H1 (cell line): ENCODE data around the gene PRKN. TPM values are rescaled to one million over a fixed set of nuclear protein-coding genes. Genes with fewer than 3 reads are reported as not detected.

Source experiments
- CTCF ChIA-PET: fragments of 300-600 bp; sonication (Branson Sonifier 250); formaldehyde crosslinking; loops from one replicate; lab custom pipeline; 2021; ENCODE audit not compliant: partially characterized antibody; lab: Charles Lee
- POLR2A ChIA-PET: fragments of 300-600 bp; sonication (Branson Sonifier 250); formaldehyde crosslinking; loops from one replicate; lab custom pipeline; 2021; ENCODE audit warnings: inconsistent platforms; ENCODE audit not compliant: partially characterized antibody; lab: Charles Lee
- DNase-seq, 2 experiments: peaks; one replicate each; pipeline versions ENCODE4 v3.0.0 to v3.0.0-alpha.2; 2010 to 2022; ENCODE audit warnings: low spot score in 2 of 2, low read depth in 1 of 2, mixed read lengths in 1 of 2
- FAIRE-seq: peaks from 2 replicates; lab custom pipeline; 2011; peaks lifted over from hg19 to GRCh38; lab: Jason Lieb, UNC
- H2AFZ ChIP-seq: 2 replicates; pipeline ENCODE4 v1.8.1; 2012; ENCODE audit warnings: low read length, inconsistent platforms
- H2AK5ac ChIP-seq: 2 replicates; pipeline ENCODE4 v1.6.1; 2013; ENCODE audit warnings: low read depth, low read length
- H2BK120ac ChIP-seq: replicated peaks from 2 replicates; pipeline ENCODE3; 2013; ENCODE audit warnings: low read depth, low read length, inconsistent platforms
- H2BK12ac ChIP-seq: 2 replicates; pipeline ENCODE4 v1.6.1; 2013; ENCODE audit warnings: low read depth, low read length
- H2BK15ac ChIP-seq: 2 replicates; pipeline ENCODE4 v1.6.1; 2013; ENCODE audit warnings: low read length
- H2BK20ac ChIP-seq: 2 replicates; pipeline ENCODE4 v1.6.1; 2013; ENCODE audit warnings: low read length
- H2BK5ac ChIP-seq: 2 replicates; pipeline ENCODE4 v1.6.1; 2013; ENCODE audit warnings: low read depth, low read length
- H3K14ac ChIP-seq: 2 replicates; pipeline ENCODE4 v1.6.1; 2013; ENCODE audit warnings: inconsistent platforms; ENCODE audit not compliant: insufficient read length
- H3K18ac ChIP-seq: 2 replicates; pipeline ENCODE4 v1.6.1; 2013; ENCODE audit warnings: low read length; ENCODE audit errors: extremely low read depth
- H3K23ac ChIP-seq: 2 replicates; pipeline ENCODE4 v1.6.1; 2013; ENCODE audit warnings: inconsistent platforms; ENCODE audit not compliant: insufficient read length
- H3K23me2 ChIP-seq: 2 replicates; pipeline ENCODE4 v1.6.1; 2013; ENCODE audit warnings: low read depth, low read length
- H3K27ac ChIP-seq: 2 replicates; pipeline ENCODE4 v1.6.1; 2011; ENCODE audit warnings: low read depth, low read length, inconsistent platforms
- H3K27me3 ChIP-seq, 4 experiments: replicated peaks in 1 of 4; 1 replicate in 1 of 4; 2 replicates in 3 of 4; pipeline versions ENCODE4 v1.6.1 to v1.8.1; 2011 to 2013; ENCODE audit warnings: low read length in 3 of 4, mild to moderate bottlenecking in 3 of 4, inconsistent platforms in 2 of 4, mixed read lengths in 2 of 4, moderate library complexity in 1 of 4; ENCODE audit not compliant: control insufficient read depth in 3 of 4, insufficient read depth in 3 of 4; ENCODE audit errors: extremely low read depth in 1 of 4
- H3K36me3 ChIP-seq, 4 experiments: 2 replicates each; pipeline versions ENCODE4 v1.6.1 to v1.8.1; 2011 to 2013; ENCODE audit warnings: mild to moderate bottlenecking in 4 of 4, low read length in 3 of 4, moderate library complexity in 2 of 4, control low read depth in 1 of 4, inconsistent platforms in 1 of 4; ENCODE audit not compliant: insufficient read depth in 4 of 4, control insufficient read depth in 2 of 4
- H3K4ac ChIP-seq: replicated peaks from 2 replicates; pipeline ENCODE3; 2013; ENCODE audit warnings: low read length, low read depth, mixed read lengths, inconsistent platforms; ENCODE audit not compliant: insufficient read length
- H3K4me1 ChIP-seq, 4 experiments: replicated peaks in 1 of 4; 1 replicate in 1 of 4; 2 replicates in 3 of 4; pipeline versions ENCODE4 v1.6.1 to v1.8.1; 2011 to 2013; ENCODE audit warnings: low read length in 3 of 4, inconsistent platforms in 2 of 4, mixed read lengths in 1 of 4; ENCODE audit not compliant: insufficient read depth in 4 of 4, control insufficient read depth in 3 of 4
- H3K4me2 ChIP-seq, 2 experiments: 2 replicates each; pipeline versions ENCODE4 v1.6.1 to v1.8.1; 2011 to 2013; ENCODE audit warnings: low read depth in 2 of 2, low read length in 2 of 2, control low read depth in 1 of 2, inconsistent platforms in 1 of 2, mild to moderate bottlenecking in 1 of 2; ENCODE audit not compliant: insufficient read depth in 1 of 2
- H3K4me3 ChIP-seq, 4 experiments: fragments of 200-600, 300-600 bp in 1 of 4; sonication (generic), shearing (Covaris generic), sonication (Bioruptor Twin) in 1 of 4; 2 replicates each; pipeline versions ENCODE4 v1.5.1 to v1.8.1; 2011 to 2016; ENCODE audit warnings: low read length in 4 of 4, low read depth in 3 of 4, control low read depth in 2 of 4, inconsistent platforms in 2 of 4, mild to moderate bottlenecking in 2 of 4, mixed read lengths in 1 of 4, moderate library complexity in 1 of 4; ENCODE audit not compliant: insufficient read depth in 2 of 4; ENCODE audit errors: extremely low read depth in 1 of 4
- H3K56ac ChIP-seq: replicated peaks from 2 replicates; pipeline ENCODE3; 2013; ENCODE audit warnings: low read depth, mild to moderate bottlenecking, mixed read lengths, low read length, inconsistent platforms; ENCODE audit not compliant: insufficient read length
- H3K79me1 ChIP-seq: 2 replicates; pipeline ENCODE4 v1.6.1; 2013; ENCODE audit warnings: low read depth, low read length, control low read depth
- H3K79me2 ChIP-seq, 2 experiments: 2 replicates each; pipeline versions ENCODE4 v1.6.1 to v1.8.1; 2012 to 2013; ENCODE audit warnings: low read length in 2 of 2, mild to moderate bottlenecking in 2 of 2, inconsistent platforms in 1 of 2; ENCODE audit not compliant: insufficient read depth in 2 of 2, control insufficient read depth in 1 of 2
- H3K9ac ChIP-seq, 4 experiments: replicated peaks in 1 of 4; 1 replicate in 1 of 4; 2 replicates in 3 of 4; pipeline versions ENCODE4 v1.6.1 to v1.8.1; 2011 to 2013; ENCODE audit warnings: low read depth in 3 of 4, low read length in 3 of 4, control low read depth in 2 of 4, mild to moderate bottlenecking in 2 of 4, moderate library complexity in 2 of 4, inconsistent platforms in 1 of 4; ENCODE audit errors: extremely low read depth in 1 of 4
- H3K9me3 ChIP-seq, 2 experiments: 2 replicates each; pipeline versions ENCODE4 v1.6.1 to v1.8.1; 2012 to 2013; ENCODE audit warnings: mild to moderate bottlenecking in 2 of 2, moderate library complexity in 2 of 2, control low read depth in 1 of 2, inconsistent platforms in 1 of 2, low read depth in 1 of 2, low read length in 1 of 2, mixed read lengths in 1 of 2; ENCODE audit not compliant: insufficient read depth in 2 of 2
- H4K20me1 ChIP-seq, 2 experiments: replicated peaks in 1 of 2; 2 replicates each; pipeline versions ENCODE3 to v1.8.1; 2011 to 2013; ENCODE audit warnings: inconsistent platforms in 2 of 2, low read length in 2 of 2, mild to moderate bottlenecking in 1 of 2; ENCODE audit not compliant: insufficient read depth in 2 of 2, control insufficient read depth in 1 of 2
- H4K5ac ChIP-seq: 2 replicates; pipeline ENCODE4 v1.6.1; 2013; ENCODE audit warnings: low read length, low read depth, mixed read lengths, inconsistent platforms; ENCODE audit not compliant: insufficient read length
- H4K8ac ChIP-seq: 2 replicates; pipeline ENCODE4 v1.8.0; 2013; ENCODE audit warnings: mild to moderate bottlenecking, moderate library complexity, low read length, inconsistent platforms; ENCODE audit not compliant: insufficient read depth; ENCODE audit errors: extremely low read depth
- H4K91ac ChIP-seq: replicated peaks from 2 replicates; pipeline ENCODE3; 2013; ENCODE audit warnings: low read length, mixed read lengths, inconsistent platforms; ENCODE audit not compliant: insufficient read length
- ASH2L ChIP-seq: fragments of 200-600, 300-600 bp; sonication (generic); IDR thresholded peaks from one replicate; pipeline ENCODE4 v1.7.1; 2017; ENCODE audit warnings: low read length
- GABPA ChIP-seq: IDR thresholded peaks from 2 replicates; pipeline ENCODE4 v1.6.1; 2011; ENCODE audit warnings: mild to moderate bottlenecking, low read length, moderate library complexity, borderline replicate concordance; ENCODE audit not compliant: insufficient read depth
- JUND ChIP-seq: IDR thresholded peaks from 2 replicates; pipeline ENCODE4 v1.6.1; 2011; ENCODE audit warnings: mild to moderate bottlenecking, improper control_type of control experiment, low read length
- KDM1A ChIP-seq: fragments of 200-600, 300-600 bp; sonication (generic); IDR thresholded peaks from 2 replicates; pipeline ENCODE4 v1.7.1; 2016; ENCODE audit warnings: mild to moderate bottlenecking, low read length, borderline replicate concordance
- RXRA ChIP-seq: IDR thresholded peaks from 2 replicates; pipeline ENCODE4 v1.6.1; 2011; ENCODE audit warnings: low read depth, mild to moderate bottlenecking, low read length, moderate library complexity; ENCODE audit not compliant: insufficient read depth
- SIX5 ChIP-seq: IDR thresholded peaks from 2 replicates; pipeline ENCODE4 v1.6.1; 2011; ENCODE audit warnings: mild to moderate bottlenecking, low read depth, low read length
- TAF1 ChIP-seq: IDR thresholded peaks from 2 replicates; pipeline ENCODE4 v1.6.1; 2011; ENCODE audit warnings: mild to moderate bottlenecking, low read depth, low read length
- TCF12 ChIP-seq: IDR thresholded peaks from 2 replicates; pipeline ENCODE4 v1.6.1; 2011; ENCODE audit warnings: low read depth, mild to moderate bottlenecking, low read length
- WGBS, 2 experiments: shearing (Covaris generic) in 1 of 2; methylation state at CpG; one replicate each; pipeline versions ENCODE4 v1.1.6 to v1.1.7; 2013 to 2015; ENCODE audit warnings: low lambda C conversion rate in 2 of 2, mixed read lengths in 2 of 2, inconsistent platforms in 1 of 2, low coverage in 1 of 2, missing lambda C conversion rate in 1 of 2; ENCODE audit not compliant: insufficient replicate concordance in 2 of 2, insufficient coverage in 1 of 2, insufficient read length in 1 of 2; ENCODE audit errors: extremely low coverage in 1 of 2, missing lambda C conversion rate in 1 of 2; 5-methylcytosine and 5-hydroxymethylcytosine counted together
- polyA plus RNA-seq, 7 experiments: library from polyadenylated mRNA; depleted of rRNA in 3 of 7; stranded (reverse) in 5 of 7; unstranded in 2 of 7; fragments of >200 nt in 5 of 7; fragments of 200-250 nt in 2 of 7; gene quantifications; 1 replicate in 5 of 7; 2 replicates in 1 of 7; 4 replicates in 1 of 7; pipeline versions ENCODE4 v1.2.1 to v1.2.3, GENCODE V29; 2011 to 2013; ENCODE audit warnings: missing spikeins in 2 of 7, mixed read lengths in 2 of 7
- total RNA-seq: library from RNA; stranded (reverse); fragmentation: NEBNext Ultra II Directional; extraction: Animal tissue kit (Norgen Biotek cat#: 25700); gene quantifications from 2 replicates; pipeline ENCODE4 v1.2.1, GENCODE V29; 2021

The PRKN gene
- total and polyA plus RNA-seq, 2 of the 8 experiments (the other 6 are each of a cell fraction or from before 2014, with no cell fraction given), result 0.13 to 0.29 TPM

GRCh38 chr6:162562041-162562440 is 165.5 kb downstream of the PRKN start:
- Histone ChIP-seq H3K4me3 (no peak overlapping the region), H3K4ac (no peak overlapping the region), H4K8ac (no peak overlapping the region), H3K4me2 (no peak overlapping the region), H2AFZ (no peak overlapping the region), H3K27me3 (no peaks in the 10 kb centered on the region), H4K91ac (no peak overlapping the region), H3K4me1 (no peaks in the 10 kb centered on the region), H3K27ac (no peak overlapping the region), H3K23ac (no peak overlapping the region), H3K9me3 (no peaks in the 10 kb centered on the region), H4K20me1 (no peaks in the 10 kb centered on the region), H3K14ac (no peak overlapping the region), H2BK20ac (no peak overlapping the region), H2BK5ac (no peak overlapping the region), H2BK120ac (no peak overlapping the region), H3K36me3 (no peaks in the 10 kb centered on the region), H2BK12ac (no peak overlapping the region), H3K79me2 (no peaks in the 10 kb centered on the region), H4K5ac (no peak overlapping the region), H3K79me1 (no peaks in the 10 kb centered on the region), H3K23me2 (no peaks in the 10 kb centered on the region), H2BK15ac (no peak overlapping the region), H3K18ac (no peak overlapping the region; the same call in 1 of the 2 replicates), H3K9ac (no peak overlapping the region), H3K56ac (no peak overlapping the region), H2AK5ac (no peak overlapping the region)
- 89% methylated on average over 3 of the region's 3 CpGs; no CpG with 5 or more reads in 1 of the 2 experiments for WGBS, 2 experiments
- DNase-seq (no peak), FAIRE-seq (no peak)
- CTCF ChIA-PET, result interaction anchor here (0.6 kb wide), 1 partner anchor 281 kb away, joined by 3 read pairs; no protein-coding TSS in a partner anchor
- POLR2A ChIA-PET, result no interaction called here
- TF ChIP-seq RXRA (no peak), TCF12 (no peak), SIX5 (no peak), ASH2L (no peak), JUND (no peak), KDM1A (no peak), TAF1 (no peak), GABPA (no peak)
